Stimulated activated CD8-positive, alpha-beta memory T cell treated with anti-CD3 and anti-CD28 coated beads, Interleukin-15, amount 100 ng/mL, for 24 hours (primary cell): Measurements from ENCODE around the gene MLLT1.
A peak's percentile ranks its signal among the peaks of the same experiment; 100 is the strongest.

Source experiments
- DNase-seq: peaks from one replicate; pipeline ENCODE4 v3.0.0-alpha.2; 2020; ENCODE audit warnings: low read depth

MLLT1 gene

DNA sequence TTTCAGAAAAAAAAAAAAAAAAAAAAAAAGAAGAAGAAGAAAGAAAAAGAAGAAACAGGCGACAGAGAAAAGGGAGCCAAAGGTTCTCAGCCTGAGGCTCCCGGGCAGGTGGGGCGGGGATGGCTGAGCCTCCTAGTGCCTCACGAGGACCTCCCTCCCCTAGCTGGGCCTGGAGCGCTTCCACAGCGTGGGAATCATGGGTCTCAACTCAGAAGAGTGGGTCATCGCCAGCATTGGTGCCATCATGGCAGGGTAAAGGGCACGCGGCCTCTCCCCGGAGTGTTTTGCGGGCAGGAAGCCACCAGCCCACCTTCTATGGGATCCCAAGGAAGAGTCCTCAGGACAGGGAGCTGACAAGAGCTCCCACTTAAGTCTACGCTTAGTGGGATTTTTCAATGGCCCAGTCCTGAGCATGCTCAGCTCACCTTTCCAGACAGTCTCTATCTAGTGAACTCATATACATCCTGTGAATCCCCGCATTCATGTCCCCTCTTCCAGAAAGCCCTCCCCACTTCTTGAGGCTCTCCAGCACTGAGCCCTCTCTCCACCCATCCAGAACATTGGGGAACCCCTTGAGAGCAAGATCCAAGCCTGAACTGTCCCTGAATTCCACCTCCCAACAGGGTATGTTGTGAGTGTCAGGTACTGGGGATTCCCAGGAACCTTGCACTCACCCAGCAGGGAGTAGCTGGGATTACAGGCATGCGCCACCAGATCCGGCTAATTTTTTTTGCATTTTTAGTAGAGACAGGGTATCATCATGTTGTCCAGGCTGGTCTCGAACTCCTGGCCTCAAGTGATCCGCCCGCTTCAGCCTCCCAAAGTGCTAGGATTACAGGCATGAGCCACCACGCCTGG lies 74.7 kb downstream of the MLLT1 start:
- DNase-seq: no peak

- DNase-seq: no peak
These were observed 75.6 kb downstream of the MLLT1 start for GRCh38 chr19:6204212-6204611.

DNA sequence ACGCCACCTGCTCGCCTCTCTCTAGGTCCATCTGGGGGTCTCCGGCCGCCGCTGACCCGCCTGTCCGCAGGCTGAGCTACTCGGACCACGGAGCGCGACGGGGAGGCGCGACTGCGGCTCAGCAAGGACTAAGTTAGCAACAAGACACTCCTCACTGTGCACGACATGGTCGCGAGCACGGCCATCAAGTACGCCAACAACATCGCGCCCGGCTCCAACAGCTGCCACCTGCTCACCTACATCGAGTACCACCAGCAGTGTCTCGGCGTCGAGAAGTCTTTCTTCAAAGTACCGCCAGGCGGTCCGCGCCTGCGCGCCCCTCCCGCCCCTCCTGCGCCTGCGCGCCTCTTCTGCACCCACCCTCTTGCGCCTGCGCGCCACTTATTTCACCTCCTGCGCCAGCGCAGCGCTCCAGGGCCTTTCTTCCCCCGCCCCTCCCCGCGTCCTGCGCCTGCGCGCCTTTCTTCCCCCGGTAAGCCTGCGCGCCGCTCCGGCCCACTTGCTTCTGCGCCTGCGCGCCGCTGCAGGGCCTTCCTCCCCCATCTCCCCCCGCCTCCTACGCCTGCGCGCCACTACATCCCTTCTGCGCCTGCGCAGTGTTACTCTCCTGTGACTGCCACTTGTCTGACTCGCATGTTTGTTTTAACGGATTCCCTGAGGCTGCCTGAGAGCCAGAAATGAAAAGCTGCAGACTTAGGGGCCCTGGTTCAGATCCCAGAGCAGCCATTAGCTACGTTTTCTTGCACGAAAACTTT lies 80.4 kb downstream of the MLLT1 start:
- DNase-seq: peak; percentile 98

DNA sequence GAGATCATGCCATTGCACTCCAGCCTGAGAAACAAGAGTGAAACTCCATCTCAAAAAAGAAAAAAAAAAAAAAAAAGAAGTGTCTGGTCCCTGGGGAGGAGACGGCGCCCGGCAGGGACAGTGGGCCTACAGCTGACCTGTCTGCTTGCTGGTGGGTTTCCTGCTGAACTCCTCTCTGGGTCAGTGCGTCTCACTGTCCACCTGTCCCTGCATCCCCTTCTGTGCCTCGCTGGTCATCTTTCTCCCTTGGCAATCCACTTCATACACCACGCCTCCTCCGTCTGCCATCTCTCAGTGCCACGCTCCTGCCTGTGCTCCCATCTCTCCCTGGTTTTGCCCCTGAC lies 80.9 kb downstream of the MLLT1 start:
- no peak for DNase-seq

- no peak for DNase-seq
These were observed 83.4 kb downstream of the MLLT1 start for GRCh38 chr19:6196361-6196760.

DNA sequence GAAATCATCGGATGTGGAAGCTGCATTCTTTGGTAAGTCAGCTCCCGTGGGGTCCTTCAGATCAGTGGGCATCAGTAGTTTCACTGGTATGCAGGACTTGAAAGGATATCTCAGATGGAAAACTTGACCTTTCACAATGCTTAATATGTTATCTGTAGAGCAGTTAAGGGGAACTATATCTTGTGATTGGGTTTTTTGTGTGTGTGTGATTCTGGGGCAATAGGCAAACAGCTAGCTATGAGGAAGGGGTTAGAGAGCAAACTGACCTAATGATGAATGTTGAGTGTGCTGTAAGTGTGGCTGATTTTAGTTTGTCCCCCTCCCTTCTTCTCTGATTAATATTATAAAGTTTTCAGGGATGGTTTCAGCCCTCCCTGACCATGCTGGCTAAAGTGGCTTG lies 91.0 kb downstream of the MLLT1 start:
- no peak for DNase-seq

DNA sequence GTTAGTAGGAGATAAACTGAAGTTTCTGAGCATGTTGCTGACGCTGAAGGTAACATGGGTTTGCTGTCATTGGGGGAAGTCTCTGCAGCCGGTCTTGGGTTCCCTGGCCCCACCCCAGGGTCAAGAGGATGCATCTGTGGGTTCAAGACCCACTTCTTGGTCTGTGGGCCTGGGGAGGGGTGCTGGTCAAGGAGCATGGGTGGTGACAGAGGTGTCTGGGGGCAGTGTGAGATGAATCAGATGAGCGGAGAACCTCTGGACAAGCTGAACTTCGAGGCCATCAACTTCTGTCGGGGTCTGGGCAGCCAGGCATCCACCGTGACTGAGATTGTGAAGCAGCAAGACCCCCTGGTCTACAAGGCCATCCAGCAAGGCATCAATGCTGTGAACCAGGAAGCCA lies 92.4 kb downstream of the MLLT1 start:
- DNase-seq: no peak

GRCh38 chr19:6185835-6186834 lies 93.6 kb downstream of the MLLT1 start:
- no peak for DNase-seq

DNA sequence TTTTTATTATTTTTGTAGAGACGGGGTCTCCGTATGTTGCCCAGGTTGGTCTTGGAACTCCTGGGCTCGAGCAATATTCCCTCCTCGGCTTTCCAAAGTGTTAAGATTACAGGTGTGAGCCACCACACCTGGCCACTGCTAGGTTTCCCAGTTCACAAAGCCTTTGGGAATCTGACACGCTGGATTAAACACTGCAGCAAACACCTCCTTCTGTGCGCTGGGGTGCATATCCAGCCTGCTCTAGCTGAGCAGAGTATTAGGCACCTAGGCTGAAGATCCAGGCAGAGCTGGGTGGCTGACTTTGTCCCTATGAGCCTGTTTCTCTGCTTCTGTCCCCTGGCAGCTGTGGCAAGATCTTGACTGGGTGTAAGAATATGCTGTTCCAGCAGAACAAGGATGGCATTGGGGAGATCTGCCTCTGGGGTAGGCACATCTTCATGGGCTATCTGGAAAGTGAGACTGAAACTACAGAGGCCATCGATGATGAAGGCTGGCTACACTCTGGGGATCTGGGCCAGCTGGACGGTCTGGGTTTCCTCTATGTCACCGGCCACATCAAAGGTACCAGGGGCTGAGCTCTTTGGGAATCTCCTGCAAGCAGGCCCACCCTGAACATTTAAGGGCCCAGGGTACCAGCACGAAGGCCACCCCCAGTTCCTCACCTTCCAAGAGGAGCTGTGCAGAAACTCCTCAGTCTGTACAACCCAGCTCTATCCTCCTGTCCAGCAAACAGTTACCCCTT lies 94.5 kb downstream of the MLLT1 start:
- no peak for DNase-seq

- DNase-seq: no peak
These were observed 98.7 kb downstream of the MLLT1 start for GRCh38 chr19:6181119-6181518.

DNA sequence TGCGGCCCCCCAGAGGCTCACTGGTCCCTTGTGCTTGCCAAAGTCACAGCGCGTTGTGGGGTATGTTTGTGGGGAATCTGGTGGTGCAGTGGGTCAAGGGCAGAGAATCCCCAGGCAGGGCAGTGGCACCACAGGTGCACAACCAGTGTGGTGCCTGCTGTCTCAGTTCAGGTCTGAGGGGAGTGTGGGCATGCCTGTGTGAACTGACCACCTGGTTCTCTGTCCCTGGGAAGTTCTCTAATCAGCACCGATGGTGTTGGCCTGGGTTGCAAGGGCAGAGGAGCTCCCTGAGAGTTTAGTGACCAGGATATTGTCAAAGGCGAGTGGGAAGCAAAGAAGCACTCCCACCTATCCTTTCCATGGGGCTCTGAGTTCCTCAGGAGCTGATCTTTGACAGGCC lies 106.6 kb downstream of the MLLT1 start:
- no peak for DNase-seq

DNA sequence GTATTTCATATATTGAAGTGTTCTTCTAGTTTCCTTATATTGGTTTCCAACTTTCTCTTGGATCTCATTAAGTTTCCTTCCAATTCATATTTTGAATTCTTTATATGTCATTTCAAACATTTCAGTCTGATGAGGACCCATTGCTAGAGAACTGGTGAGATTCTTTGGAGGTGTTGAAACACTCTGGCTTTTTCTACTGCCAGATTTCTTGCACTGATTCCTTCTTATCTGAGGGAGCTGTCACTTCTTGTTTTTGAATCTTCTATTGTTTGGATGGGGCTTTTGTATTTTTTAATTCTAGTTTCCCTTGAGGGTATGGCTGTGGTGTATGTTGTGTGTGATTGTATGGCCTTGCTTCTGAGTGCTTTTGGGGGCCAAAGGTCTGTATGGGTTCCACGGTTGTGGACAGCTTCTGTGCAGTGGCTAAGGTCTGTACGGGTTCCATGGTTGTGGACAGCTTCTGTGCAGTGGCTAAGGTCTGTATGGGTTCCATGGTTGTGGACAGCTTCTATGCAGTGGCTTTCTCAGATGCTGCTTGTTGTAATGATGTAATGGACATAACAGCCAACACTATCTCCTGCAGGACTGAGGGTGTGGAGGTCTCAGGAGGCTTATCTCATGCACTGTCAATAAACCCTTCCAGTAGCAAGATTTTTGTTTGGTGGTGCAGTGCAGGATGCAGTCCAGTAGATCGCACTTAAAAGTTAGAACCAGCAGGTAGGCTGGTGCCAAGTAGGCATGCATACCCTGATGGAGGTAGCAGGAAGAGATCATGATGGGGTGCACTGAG lies 107.5 kb downstream of the MLLT1 start:
- DNase-seq: no peak

DNA sequence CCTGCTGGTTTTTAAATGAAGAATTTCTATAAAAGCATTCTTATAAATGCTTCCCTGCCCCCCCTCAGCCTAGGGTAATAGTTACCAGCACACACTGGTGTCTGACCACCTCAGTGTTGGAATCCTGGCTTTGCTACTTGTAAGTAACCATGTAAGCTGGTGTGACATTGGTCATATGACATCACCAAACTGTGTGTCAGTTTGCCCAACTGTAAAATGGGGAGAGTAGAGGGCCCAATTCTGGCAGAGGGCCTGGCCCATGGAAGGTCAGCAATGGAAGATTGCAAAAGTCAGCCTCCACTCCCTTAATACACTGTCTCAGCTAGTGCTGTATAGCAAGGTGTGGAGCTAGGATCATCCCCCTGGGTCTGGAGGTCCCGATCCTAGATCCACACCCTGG lies 112.7 kb downstream of the MLLT1 start:
- DNase-seq: no peak

- DNase-seq: no peak
These were observed 114.8 kb downstream of the MLLT1 start for GRCh38 chr19:6164906-6165531.

GRCh38 chr19:6161271-6161850 lies 118.4 kb downstream of the MLLT1 start:
- DNase-seq: no peak
